Breast epithelium (tissue), 4 donors: ENCODE results near the gene HNRNPF. TPM values are rescaled to one million over a fixed set of nuclear protein-coding genes. Genes with fewer than 3 reads are reported as not detected.
A peak's percentile ranks its signal among the peaks of the same experiment; 100 is the strongest.

Experiments used
- DNase-seq, 2 donors: peaks; one replicate each; pipeline ENCODE4 v3.0.0-alpha.2; 2019; ENCODE audit warnings: low spot score in 2 of 2
- H3K27ac ChIP-seq, 2 donors: fragments of 200-600 bp; sonication (generic) in 1 of 2; one replicate each; pipeline ENCODE4 v1.5.1; 2016 to 2019; ENCODE audit warnings: mild to moderate bottlenecking in 1 of 2
- H3K27me3 ChIP-seq, 2 donors: fragments of 200-600 bp; sonication (generic) in 1 of 2; one replicate each; pipeline versions ENCODE4 v1.5.1 to v1.6.0; 2017 to 2019; ENCODE audit warnings: control low read depth in 1 of 2, mild to moderate bottlenecking in 1 of 2
- H3K36me3 ChIP-seq: fragments of 200-600 bp; one replicate; pipeline ENCODE4 v1.5.1; 2019
- H3K4me1 ChIP-seq, 2 donors: fragments of 200-600 bp; sonication (generic); one replicate each; pipeline ENCODE4 v1.5.1; 2016 to 2019; ENCODE audit warnings: control low read depth in 1 of 2
- H3K4me3 ChIP-seq, 3 donors: fragments of 200-600 bp; sonication (generic); 1 replicate in 2 of 3; 2 replicates in 1 of 3; pipeline ENCODE4 v1.5.1; 2016 to 2019; ENCODE audit warnings: mild to moderate bottlenecking in 3 of 3, moderate library complexity in 2 of 3
- H3K9me3 ChIP-seq, 2 donors: fragments of 200-600 bp; sonication (generic) in 1 of 2; one replicate each; pipeline ENCODE4 v1.5.1; 2016 to 2019; ENCODE audit warnings: control low read depth in 1 of 2
- POLR2A ChIP-seq: fragments of 450-650 bp; IDR thresholded peaks from one replicate; pipeline ENCODE4 v1.6.1; 2016; ENCODE audit warnings: antibody characterized with exemption, mild to moderate bottlenecking, moderate library complexity
- POLR2AphosphoS5 ChIP-seq, 3 donors: sonication (generic); formaldehyde crosslinking; IDR thresholded peaks; one replicate each; pipeline ENCODE4 v1.6.1; 2017; ENCODE audit warnings: antibody characterized with exemption in 3 of 3
- intact Hi-C: fragments of 100-400 bp; cut with DNase I; formaldehyde crosslinking; loops from one replicate; pipeline ENCODE4 v1.15.1; 2023; ENCODE audit warnings: low total_unique reads
- total RNA-seq, 3 donors: library from RNA; depleted of rRNA; stranded (reverse); fragments of >200 nt; gene quantifications; one replicate each; pipeline ENCODE4 v1.1.0, GENCODE V29; 2016
- TF ChIP-seq, protein P1 (sequence below), 3 donors: fragments of 450-650 bp; IDR thresholded peaks; one replicate each; pipeline ENCODE4 v1.5.1; 2016 to 2017; ENCODE audit warnings: antibody characterized with exemption in 3 of 3, mild to moderate bottlenecking in 3 of 3, moderate library complexity in 3 of 3

The HNRNPF gene
- total RNA-seq, 3 donors from 2014 or later = 175 to 213 (median 207) TPM

DNA sequence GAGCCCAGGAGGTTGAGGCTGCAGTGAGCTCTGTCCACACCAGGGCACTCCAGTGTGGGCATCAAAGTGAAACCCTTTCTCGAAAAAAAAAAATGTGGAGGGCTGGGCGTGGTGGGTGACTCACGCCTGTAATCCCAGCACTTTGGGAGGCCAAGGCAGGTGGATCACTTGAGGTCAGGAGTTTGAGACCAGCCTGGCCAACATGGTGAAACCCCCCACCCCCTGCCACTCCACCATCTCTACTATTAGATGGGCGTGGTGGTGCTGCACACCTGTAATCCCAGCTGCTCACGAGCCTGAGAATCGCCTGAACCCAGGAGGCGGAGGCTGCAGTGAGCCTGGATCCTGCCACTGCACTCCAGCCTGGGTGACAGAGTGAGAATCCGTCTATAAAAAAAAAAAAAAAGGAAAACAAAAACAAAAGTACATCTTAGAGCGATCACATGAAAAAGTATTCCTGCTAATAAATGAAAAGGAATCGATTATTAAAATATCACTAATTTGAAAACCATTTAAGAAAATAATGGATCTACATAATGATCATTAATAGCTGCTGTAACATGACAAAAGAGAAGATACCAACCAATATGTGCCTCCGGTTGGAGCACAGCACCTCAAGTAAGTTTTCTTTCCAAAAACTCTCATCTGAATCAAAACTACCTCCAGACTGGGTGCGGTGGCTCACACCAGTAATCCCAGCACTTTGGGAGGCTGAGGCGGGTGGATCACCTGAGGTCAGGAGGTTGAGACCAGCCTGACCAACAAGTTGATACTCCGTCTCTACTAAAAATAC lies 4.9 kb downstream of the HNRNPF start:
- H3K4me1 ChIP-seq = peaks cover 0 to 14% of the 10 kb centered on the region in 2 donors

GRCh38 chr10:43402880-43403452 lies 6.0 kb downstream of the HNRNPF start:
- TF ChIP-seq POLR2A (no peak), POLR2AphosphoS5 (IDR thresholded peaks at IDR 0.05) (no peak)
- TF ChIP-seq, protein P1, sequence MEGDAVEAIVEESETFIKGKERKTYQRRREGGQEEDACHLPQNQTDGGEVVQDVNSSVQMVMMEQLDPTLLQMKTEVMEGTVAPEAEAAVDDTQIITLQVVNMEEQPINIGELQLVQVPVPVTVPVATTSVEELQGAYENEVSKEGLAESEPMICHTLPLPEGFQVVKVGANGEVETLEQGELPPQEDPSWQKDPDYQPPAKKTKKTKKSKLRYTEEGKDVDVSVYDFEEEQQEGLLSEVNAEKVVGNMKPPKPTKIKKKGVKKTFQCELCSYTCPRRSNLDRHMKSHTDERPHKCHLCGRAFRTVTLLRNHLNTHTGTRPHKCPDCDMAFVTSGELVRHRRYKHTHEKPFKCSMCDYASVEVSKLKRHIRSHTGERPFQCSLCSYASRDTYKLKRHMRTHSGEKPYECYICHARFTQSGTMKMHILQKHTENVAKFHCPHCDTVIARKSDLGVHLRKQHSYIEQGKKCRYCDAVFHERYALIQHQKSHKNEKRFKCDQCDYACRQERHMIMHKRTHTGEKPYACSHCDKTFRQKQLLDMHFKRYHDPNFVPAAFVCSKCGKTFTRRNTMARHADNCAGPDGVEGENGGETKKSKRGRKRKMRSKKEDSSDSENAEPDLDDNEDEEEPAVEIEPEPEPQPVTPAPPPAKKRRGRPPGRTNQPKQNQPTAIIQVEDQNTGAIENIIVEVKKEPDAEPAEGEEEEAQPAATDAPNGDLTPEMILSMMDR (IDR thresholded peaks at IDR 0.05) = no peak
- Histone ChIP-seq H3K27ac (no peak overlapping the region), H3K4me1 (peaks cover 0 to 22% of the 10 kb centered on the region in 2 donors)

More for the DNA sequence above, 4.9 kb downstream of the HNRNPF start:
- H3K4me3 ChIP-seq = peak overlapping the region in 1 of 3 donors; percentile 30
- no peaks in the 10 kb centered on the region for H3K27me3 ChIP-seq
- no peaks in the 10 kb centered on the region for H3K36me3 ChIP-seq
- no peaks in the 10 kb centered on the region for H3K9me3 ChIP-seq
- DNase-seq = no peak
- TF ChIP-seq POLR2AphosphoS5 (IDR thresholded peaks at IDR 0.05) (no peak), POLR2A (no peak)
- TF ChIP-seq, protein P1 (IDR thresholded peaks at IDR 0.05) = no peak
- peak overlapping the region in 1 of 2 donors; percentile 5 for H3K27ac ChIP-seq
- intact Hi-C loops = no loop called here

DNA sequence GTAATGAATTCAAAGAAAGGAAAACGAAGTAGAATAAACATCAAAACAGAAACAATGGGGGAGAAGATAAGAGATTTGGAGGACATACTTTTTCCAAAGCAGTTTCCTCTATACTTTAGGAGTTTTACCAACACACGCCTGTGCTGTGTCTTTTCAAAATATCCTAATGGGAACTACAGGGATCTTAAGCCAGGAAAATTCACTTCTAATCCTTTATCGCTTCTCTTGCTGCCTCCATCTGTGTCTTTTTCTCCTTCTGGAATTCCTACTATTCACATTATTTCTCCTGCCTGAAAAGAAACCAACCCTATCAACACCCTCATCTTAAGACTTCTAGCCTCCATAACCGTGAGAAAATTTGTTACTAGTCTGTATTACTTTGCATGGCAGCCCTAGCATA lies 6.8 kb downstream of the HNRNPF start:
- no peak for DNase-seq
- H3K9me3 ChIP-seq = no peaks in the 10 kb centered on the region
- intact Hi-C loops = no loop called here
- no peak overlapping the region for H3K4me3 ChIP-seq
- no peaks in the 10 kb centered on the region for H3K36me3 ChIP-seq
- peaks cover 0 to 26% of the 10 kb centered on the region in 2 donors for H3K4me1 ChIP-seq
- no peak overlapping the region for H3K27ac ChIP-seq
- TF ChIP-seq, protein P1 (IDR thresholded peaks at IDR 0.05) = no peak
- no peak for TF ChIP-seq POLR2AphosphoS5 (IDR thresholded peaks at IDR 0.05)
- no peak for TF ChIP-seq POLR2A
- no peaks in the 10 kb centered on the region for H3K27me3 ChIP-seq

More at GRCh38 chr10:43402880-43403452, 6.0 kb downstream of the HNRNPF start:
- Histone ChIP-seq H3K4me3 (no peak overlapping the region), H3K9me3 (no peaks in the 10 kb centered on the region), H3K27me3 (no peaks in the 10 kb centered on the region), H3K36me3 (no peaks in the 10 kb centered on the region)
- no peak for DNase-seq
- intact Hi-C loops = no loop called here

GRCh38 chr10:43401627-43402026 lies 7.4 kb downstream of the HNRNPF start:
- Histone ChIP-seq H3K4me1 (peaks cover 0 to 26% of the 10 kb centered on the region in 2 donors), H3K36me3 (no peaks in the 10 kb centered on the region), H3K27ac (no peak overlapping the region), H3K4me3 (no peak overlapping the region), H3K9me3 (no peaks in the 10 kb centered on the region), H3K27me3 (no peaks in the 10 kb centered on the region)
- TF ChIP-seq, protein P1 (IDR thresholded peaks at IDR 0.05) = no peak
- TF ChIP-seq POLR2A (no peak), POLR2AphosphoS5 (IDR thresholded peaks at IDR 0.05) (no peak)
- no peak for DNase-seq
- intact Hi-C loops = no loop called here
